Retina (tissue), 1 donor: Measurements from ENCODE around the gene TCERG1.
"Not testable (repeated sequence)": the region's sequence is repeated elsewhere in the genome, so short reads cannot be mapped to it uniquely, and the experiment has no call there.

Experiments
- DNase-seq: peaks from one replicate; pipeline ENCODE4 v3.0.0-alpha.2; 2016

TCERG1 gene

DNA sequence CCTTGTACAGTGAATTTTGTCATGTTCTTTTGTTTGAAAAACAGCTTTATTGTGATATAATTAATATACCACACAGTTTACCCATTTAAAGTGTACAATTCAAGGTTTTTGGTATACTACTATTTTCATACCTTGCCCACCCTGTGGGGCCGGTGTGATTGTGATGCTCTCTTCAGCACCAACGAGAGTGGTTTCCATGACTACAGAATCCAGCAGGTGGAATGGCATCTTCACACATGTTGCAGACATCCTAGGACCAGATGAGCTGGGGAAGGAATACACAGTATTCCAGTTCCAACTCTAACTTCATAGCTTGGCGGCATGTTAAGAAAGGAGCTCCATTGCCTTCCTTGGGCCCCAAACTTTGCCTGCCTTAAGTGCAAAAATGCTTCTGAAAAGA lies 76.6 kb downstream of the TCERG1 start:
- DNase-seq, result no peak

DNA sequence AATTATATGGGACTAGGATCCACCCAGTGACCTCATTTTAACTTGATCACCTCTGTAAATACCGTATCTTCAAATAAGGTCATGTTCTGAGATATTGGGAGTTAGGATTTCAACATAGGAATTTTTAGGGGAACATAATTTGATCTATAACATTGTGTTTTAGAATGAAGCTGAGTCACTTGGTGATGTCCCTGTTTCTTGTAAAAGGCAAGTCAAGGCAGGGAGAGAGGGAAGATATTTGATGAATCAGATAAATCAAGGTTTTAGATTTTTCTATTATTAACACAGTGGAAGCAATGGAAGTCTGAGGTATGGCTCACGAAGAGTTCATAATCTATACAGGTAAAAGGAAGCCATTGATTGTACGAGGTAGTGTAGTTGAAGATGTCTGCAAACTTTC lies 80.7 kb downstream of the TCERG1 start:
- DNase-seq, result no peak

DNA sequence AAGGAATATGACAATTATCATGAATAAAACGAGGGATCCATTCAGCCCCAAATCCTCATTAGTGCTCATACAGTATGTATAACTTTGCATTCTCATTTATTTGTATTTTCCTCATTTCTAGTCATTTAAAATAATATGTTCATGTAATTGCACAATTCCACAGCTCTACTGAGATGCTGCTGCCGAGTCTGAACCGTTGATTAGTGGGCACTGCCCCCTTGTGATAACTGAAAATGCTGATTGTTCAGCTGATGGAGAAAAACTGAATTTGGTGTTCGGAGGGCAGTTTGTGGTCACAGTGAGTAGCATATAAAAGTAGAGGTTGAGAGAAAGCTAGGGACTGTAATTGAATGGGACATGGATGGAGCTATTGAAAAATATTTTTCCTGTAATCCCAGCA lies 81.1 kb downstream of the TCERG1 start:
- no peak for DNase-seq

DNA sequence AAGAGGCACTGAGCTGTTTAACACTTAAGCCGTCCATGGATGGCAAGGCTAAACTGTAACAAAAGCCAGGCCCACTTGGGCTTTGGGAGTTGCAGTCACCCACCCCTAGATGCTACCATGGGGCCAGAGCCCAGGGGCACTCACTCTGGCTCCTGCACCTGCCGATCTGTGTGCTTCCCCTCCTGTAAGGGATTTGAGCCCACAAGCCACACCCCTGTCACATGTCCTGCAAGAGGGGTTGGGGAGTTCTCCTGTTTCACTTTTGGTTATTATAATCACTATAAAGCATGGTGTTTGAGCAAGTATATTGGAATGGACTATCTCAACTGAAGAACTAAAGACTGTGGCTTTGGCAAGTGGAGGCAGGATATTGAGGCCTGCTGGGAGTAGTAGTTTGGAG lies 82.9 kb downstream of the TCERG1 start:
- no peak for DNase-seq

DNA sequence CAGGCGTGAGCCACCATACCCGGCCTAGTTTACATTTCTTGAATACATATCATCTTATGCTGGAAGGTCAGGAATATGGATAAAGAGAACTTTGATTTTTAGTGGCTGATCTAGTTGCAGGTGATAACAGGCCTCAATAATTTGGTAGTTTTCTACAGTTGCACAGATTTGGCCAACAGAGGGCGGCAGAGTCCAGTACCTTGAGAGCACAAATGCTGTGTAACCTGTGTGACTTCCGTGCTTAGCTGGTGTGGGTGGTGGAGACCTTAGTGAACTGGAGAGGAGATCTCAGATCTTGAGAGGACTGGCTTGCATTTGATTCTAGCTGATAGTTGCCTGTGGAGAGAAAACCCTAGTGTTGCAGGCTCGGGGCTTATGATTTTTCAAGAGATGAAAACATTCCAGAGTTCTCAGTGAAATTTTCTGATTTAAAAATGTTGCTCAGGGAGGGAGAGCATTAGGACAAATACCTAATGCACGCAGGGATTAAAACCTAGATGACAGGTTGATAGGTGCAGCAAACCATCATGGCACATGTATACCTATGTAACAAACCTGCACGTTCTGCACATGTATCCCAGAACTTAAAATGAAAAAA lies 86.2 kb downstream of the TCERG1 start:
- peak; percentile 65 for DNase-seq

DNA sequence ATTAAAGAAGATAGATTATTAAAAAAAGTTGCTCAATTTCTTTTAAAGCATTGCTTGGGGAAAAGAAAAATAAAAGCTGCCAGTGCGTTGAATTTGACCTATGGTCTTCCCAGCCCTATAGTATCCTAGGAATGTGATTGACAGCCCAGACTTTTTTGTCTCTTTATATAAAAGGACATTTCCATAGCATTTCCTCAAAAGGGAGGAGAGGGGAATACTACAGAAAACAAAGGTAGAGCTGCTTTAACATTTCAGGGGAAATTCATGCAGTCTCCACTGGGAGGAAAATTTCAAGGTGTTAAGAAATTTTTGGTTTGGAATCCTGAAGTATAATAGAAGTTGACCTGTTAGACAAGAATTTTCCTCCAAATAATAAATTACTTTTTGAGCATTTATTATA lies 86.7 kb downstream of the TCERG1 start:
- no peak for DNase-seq

DNA sequence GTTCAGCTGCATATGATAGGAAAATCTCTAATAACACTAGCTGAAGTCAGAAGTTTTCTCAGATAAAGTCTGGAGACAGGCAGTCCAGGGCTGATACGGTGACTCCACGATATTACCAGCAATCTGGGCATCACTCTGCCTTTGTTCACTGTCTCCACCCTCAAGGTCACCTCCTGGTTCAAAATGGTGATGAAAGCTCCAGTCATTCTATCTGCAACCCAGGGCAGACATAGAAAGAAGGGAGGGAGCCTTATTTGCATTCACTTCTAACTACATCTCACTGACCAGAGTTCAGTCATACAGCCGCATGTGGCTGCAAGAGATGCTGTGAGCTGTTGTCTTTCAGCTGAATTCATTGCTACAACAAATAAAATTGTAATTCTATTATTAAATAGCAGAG lies 91.3 kb downstream of the TCERG1 start:
- DNase-seq, result no peak

DNA sequence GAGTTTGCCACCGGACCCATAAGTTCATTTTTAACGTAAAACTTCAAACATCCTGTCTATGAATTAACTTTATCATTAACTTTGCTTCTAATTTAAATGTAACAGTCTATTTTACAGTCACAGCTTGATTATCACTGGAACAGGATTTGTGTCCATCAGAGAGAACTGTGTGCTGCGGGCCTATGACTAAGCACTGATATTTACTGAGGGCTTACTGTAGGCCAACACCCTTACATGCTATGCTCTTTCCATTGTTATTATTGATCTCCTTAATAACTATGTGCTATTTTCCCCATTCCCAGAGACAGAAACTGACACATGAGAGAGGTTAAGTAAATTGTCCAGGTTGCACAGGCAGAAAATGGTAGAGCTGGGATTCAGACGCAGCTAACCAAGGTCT lies 92.8 kb downstream of the TCERG1 start:
- no peak for DNase-seq

DNA sequence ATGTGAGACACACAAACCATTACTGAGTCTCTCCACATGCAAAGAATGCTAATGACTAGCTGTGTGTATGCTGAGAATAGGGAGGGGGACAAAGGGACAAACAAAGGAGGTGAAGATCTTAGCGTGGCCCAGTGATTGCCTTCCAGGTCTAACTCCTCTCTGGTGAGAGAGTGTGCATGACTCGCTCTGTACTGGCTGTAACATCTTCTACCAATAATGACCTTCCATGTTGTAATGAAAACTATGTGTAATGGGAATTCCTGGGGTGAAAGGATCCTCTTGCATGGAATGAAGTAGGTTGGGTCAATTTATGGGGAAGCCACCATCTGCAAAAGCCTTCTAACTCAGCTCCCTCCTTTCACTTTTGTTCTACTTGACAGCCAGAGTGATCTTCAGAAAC lies 93.3 kb downstream of the TCERG1 start:
- DNase-seq, result no peak

DNA sequence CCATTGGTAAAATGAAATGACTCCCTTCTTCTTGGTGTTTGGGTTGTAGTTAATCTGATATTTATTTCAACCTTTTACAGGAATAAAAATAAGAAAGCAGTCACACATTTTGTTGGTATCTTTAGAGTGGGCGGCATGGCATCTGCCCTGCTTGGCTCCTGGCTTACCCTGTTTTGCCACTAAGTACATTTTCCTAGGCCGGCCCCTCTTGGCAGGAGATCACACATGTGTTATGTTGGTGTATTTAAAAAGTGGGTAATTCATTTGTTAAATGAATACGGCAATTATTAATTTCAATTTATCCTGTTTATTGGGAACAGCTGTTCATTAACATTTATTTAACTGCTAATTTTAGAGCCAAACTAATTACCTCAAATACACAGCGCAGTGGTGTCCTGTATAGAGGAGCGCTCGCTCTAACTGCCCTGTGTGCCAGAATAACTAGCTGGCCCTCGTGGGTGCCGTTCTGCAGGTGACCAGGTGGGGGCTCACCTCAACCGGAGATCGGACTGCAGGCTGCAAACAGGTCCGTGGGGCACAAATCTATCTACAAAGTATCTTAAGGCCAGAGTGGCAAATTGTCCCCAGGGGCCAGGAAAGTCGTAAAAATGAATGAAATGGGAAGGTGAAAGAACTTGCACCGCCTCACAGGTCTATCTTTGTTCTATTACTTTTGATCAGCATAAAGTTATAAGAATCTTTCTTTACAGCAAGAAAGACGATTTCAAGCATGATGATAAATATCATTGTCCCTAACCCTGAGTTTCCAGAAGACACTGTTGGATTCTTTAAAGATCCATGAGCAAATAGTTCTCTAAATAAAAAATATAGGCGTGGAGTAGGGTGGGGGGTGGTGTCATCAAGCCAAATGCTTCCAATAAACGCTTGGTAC lies 95.1 kb downstream of the TCERG1 start:
- DNase-seq, result peak; percentile 84

DNA sequence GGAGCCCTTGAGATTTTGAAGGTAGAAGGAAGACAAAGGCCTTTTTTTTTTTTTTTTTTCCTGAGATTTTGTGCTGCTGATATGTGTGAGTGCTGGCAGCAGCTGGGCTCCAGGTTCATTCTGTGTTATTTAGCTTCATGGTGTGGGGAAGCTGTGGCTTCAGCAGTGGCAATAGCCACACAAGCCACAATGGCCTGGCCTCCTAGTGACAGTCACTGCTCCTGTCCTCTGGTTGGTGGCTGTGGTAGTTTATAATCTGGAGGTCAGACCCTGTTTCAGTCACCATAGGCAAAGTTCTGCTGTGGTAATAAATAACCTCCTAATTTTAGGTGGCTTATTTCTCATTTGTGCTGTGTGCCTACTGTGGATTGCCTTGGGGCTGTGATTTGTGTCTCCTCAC lies 97.1 kb downstream of the TCERG1 start:
- no peak for DNase-seq

DNA sequence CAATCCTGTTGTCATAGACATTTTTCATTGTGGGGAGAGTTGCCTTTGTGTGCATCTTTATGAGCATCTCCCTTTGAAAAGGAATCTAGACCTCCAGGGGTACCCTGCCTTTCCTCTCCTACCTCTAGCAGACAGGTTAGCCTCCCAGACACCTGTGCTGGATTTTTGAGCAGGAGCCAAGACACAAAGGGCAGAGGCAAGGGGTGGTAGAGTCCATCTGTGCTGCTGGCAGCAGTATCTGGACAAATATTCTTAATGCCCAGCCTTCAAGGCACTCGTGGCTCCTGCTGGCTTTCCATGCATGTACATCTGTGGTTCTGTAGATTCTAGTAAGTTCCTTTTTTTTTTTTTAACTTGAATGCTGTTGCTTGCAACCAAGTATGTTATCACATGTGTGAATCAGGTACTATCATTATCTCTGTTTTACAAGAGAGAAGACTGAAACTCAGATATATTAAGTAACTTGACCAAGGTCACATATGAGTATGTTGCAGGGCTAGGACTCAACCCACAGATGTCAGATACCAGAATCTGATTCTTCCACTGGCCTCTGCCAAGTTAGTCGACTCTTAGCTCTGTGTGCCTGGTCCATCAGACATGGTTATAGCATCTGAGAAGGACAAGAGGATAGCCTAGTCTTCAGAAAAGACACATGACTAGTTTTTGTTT lies 101.8 kb downstream of the TCERG1 start:
- no peak for DNase-seq

DNA sequence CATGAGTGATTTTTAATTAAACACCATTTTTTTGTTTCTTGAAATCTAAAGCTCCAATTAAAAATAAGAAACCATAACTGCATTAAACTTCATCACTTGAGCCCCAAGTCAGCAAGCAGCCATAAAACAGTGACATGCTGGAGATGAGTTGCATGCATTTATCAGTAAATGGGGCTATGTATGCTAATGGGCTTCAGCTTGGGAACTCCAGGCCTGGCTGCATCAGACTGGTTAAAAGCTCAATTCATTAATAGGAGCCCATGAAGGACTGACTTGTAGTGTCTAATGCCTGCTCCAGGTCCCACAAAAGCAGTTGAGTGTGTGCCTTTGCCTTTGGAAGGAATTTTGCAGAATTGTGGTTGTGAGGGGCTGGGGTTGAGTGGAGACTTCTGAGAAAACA lies 102.5 kb downstream of the TCERG1 start:
- no peak for DNase-seq

DNA sequence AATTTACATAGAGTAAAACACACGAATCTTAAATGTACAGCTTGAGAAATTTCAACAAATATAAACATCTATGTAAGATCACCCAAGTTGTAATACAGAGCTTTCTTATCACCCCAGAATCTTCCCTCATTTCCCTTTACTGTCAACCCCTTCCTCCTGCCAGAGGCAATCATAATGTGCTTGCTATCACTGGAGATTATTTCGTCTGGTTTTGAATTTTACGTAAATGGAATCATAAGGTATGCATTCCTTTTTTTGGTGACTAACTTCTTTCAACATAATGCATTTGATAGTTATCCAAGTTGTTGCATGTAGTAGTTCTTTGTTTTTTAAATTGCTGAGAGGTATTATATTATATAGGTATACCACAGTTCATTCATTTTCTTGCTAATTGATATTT lies 106.3 kb downstream of the TCERG1 start:
- no peak for DNase-seq

DNA sequence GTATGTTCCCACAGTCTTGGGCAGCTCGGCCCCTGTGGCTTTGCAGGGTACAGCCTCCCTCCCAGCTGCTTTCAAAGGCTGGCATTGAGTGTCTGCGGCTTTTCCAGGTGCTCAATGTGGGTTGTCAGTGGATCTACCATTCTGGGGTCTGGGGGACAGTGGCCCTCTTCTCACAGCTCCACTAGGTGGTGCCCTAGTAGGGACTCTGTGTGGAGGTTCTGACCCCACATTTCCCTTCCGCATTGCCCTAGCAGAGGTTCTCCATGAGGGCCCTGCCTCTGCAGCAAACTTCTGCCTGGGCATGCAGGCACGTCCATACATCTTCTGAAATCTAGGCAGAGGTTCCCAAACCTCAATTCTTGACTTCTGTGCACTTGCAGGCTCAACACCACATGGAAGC lies 109.8 kb downstream of the TCERG1 start:
- not testable (repeated sequence) for DNase-seq

DNA sequence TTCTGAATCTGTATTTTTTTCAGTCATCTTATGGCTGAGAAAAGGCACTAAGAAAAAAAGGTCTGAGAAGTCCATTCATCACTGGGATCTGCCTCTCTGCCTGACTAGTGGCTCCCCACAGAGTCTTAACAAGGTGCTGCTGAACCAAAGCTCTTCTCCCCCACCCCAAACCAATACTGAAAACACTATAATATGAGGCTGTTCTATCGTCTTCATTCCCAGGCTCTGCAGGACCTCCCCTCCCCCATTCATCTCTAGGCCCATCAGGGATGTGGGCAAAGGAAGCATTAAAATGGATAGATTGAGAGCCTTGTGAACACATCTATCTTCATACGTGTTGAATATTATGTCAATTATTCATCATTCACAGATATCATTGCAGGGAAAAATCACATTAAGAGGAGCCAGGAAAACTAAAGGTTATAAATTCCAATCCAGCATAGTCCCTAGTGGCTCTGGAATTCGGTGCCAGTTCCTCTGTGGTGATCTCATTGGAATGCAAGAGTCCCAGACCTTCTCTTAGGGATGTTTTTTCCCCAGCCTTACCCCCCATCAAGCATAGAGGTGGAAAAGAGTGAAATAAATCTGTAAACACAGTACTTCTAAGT lies 113.2 kb downstream of the TCERG1 start:
- no peak for DNase-seq
